ENCODE measurements around the gene TMEM150C. TPM values are rescaled to one million over a fixed set of nuclear protein-coding genes. Genes with fewer than 3 reads are reported as not detected.
"Not testable (repeated sequence)": the region's sequence is repeated elsewhere in the genome, so short reads cannot be mapped to it uniquely, and the experiment has no call there.

TMEM150C gene
- polyA plus RNA-seq, 1 donor from 2014 or later = 4.9 TPM

- Histone ChIP-seq H3K9me3 (ENCODE audit: low read length) (no peaks in the 10 kb centered on the region), H3K27me3 (ENCODE audit: insufficient read depth, low read depth, low read length) (no peaks in the 10 kb centered on the region), H3K4me2 (ENCODE audit: low read length) (no peak overlapping the region), H3K9me2 (ENCODE audit: insufficient read depth, low read length) (no peaks in the 10 kb centered on the region), H3K9ac (ENCODE audit: low read length) (no peak overlapping the region), H3K27ac (ENCODE audit: low read length) (no peak overlapping the region), H2AFZ (ENCODE audit: low read depth, low read length) (no peak overlapping the region), H3F3A (ENCODE audit: insufficient read depth, low read length, poor library complexity, severe bottlenecking) (no peaks in the 10 kb centered on the region), H4K20me1 (ENCODE audit: insufficient read depth) (no peaks in the 10 kb centered on the region), H3K36me3 (ENCODE audit: insufficient read depth, low read length) (no peaks in the 10 kb centered on the region), H3K4me3 (ENCODE audit: low read length) (no peak overlapping the region), H3K79me2 (replicated peaks; ENCODE audit: insufficient read depth, low read length) (no peaks in the 10 kb centered on the region)
- no peak for TF ChIP-seq MXI1 (conservative IDR thresholded peaks at IDR 0.05; ENCODE audit: poor library complexity, severe bottlenecking)
- TF ChIP-seq RAD21 (conservative IDR thresholded peaks at IDR 0.05) = no peak
- TF ChIP-seq SMC3 (conservative IDR thresholded peaks at IDR 0.05; ENCODE audit: poor library complexity) = no peak
Observed at GRCh38 chr4:82480771-82481505, 80.8 kb downstream of the TMEM150C start.

GRCh38 chr4:82479562-82479961 is 82.2 kb downstream of the TMEM150C start:
- no peak overlapping the region for H2AFZ ChIP-seq (ENCODE audit: low read depth, low read length)
- no peaks in the 10 kb centered on the region for H3K9me3 ChIP-seq (ENCODE audit: low read length)
- no peak for TF ChIP-seq TAF1 (IDR thresholded peaks at IDR 0.05; ENCODE audit: low read depth)
- TF ChIP-seq EZH2 (IDR thresholded peaks at IDR 0.05; ENCODE audit: borderline replicate concordance, insufficient read depth, low read length, poor library complexity, severe bottlenecking) = no peak
- TF ChIP-seq POLR2AphosphoS5 (IDR thresholded peaks at IDR 0.05) = no peak
- no peak for TF ChIP-seq MXI1 (conservative IDR thresholded peaks at IDR 0.05; ENCODE audit: poor library complexity, severe bottlenecking)
- TF ChIP-seq RAD21 (conservative IDR thresholded peaks at IDR 0.05) = no peak
- no peak for TF ChIP-seq SMC3 (conservative IDR thresholded peaks at IDR 0.05; ENCODE audit: poor library complexity)
- TF ChIP-seq CTCF (IDR thresholded peaks at IDR 0.05; ENCODE audit: poor library complexity, severe bottlenecking) = no peak
- no peak for TF ChIP-seq EP300 (conservative IDR thresholded peaks at IDR 0.05; ENCODE audit: poor library complexity, severe bottlenecking)
- no peak for TF ChIP-seq REST (IDR thresholded peaks at IDR 0.05; ENCODE audit: borderline replicate concordance)
- no peaks in the 10 kb centered on the region for H3F3A ChIP-seq (ENCODE audit: insufficient read depth, low read length, poor library complexity, severe bottlenecking)
- no peaks in the 10 kb centered on the region for H4K20me1 ChIP-seq (ENCODE audit: insufficient read depth)
- no peak overlapping the region for H3K9ac ChIP-seq (ENCODE audit: low read length)
- H3K4me2 ChIP-seq (ENCODE audit: low read length) = no peak overlapping the region
- no peaks in the 10 kb centered on the region for H3K27me3 ChIP-seq (ENCODE audit: insufficient read depth, low read depth, low read length)
- no peaks in the 10 kb centered on the region for H3K9me2 ChIP-seq (ENCODE audit: insufficient read depth, low read length)
- H3K27ac ChIP-seq (ENCODE audit: low read length) = no peak overlapping the region
- no peaks in the 10 kb centered on the region for H3K36me3 ChIP-seq (ENCODE audit: insufficient read depth, low read length)
- H3K4me3 ChIP-seq (ENCODE audit: low read length) = no peak overlapping the region
- H3K79me2 ChIP-seq (replicated peaks; ENCODE audit: insufficient read depth, low read length) = no peaks in the 10 kb centered on the region

- H3K36me3 ChIP-seq (ENCODE audit: insufficient read depth, low read length); H3K4me2 ChIP-seq (ENCODE audit: low read length); H3K79me2 ChIP-seq (replicated peaks; ENCODE audit: insufficient read depth, low read length); H4K20me1 ChIP-seq (ENCODE audit: insufficient read depth); H2AFZ ChIP-seq (ENCODE audit: low read depth, low read length); H3K27ac ChIP-seq (ENCODE audit: low read length); H3K9me3 ChIP-seq (ENCODE audit: low read length); H3K27me3 ChIP-seq (ENCODE audit: insufficient read depth, low read depth, low read length); H3K9me2 ChIP-seq (ENCODE audit: insufficient read depth, low read length); H3F3A ChIP-seq (ENCODE audit: insufficient read depth, low read length, poor library complexity, severe bottlenecking); H3K4me3 ChIP-seq (ENCODE audit: low read length); H3K9ac ChIP-seq (ENCODE audit: low read length): not testable (repeated sequence)
Observed at GRCh38 chr4:82477469-82477868, 84.3 kb downstream of the TMEM150C start.

- H3K9ac ChIP-seq (ENCODE audit: low read length); H3K4me3 ChIP-seq (ENCODE audit: low read length): not testable (repeated sequence)
Observed at GRCh38 chr4:82475931-82476330, 85.9 kb downstream of the TMEM150C start.

More at GRCh38 chr4:82475931-82476330, 85.9 kb downstream of the TMEM150C start:
- H3K9me3 ChIP-seq (ENCODE audit: low read length); H3K27ac ChIP-seq (ENCODE audit: low read length); H3K36me3 ChIP-seq (ENCODE audit: insufficient read depth, low read length); H4K20me1 ChIP-seq (ENCODE audit: insufficient read depth); H2AFZ ChIP-seq (ENCODE audit: low read depth, low read length); H3K27me3 ChIP-seq (ENCODE audit: insufficient read depth, low read depth, low read length); H3K9me2 ChIP-seq (ENCODE audit: insufficient read depth, low read length); H3F3A ChIP-seq (ENCODE audit: insufficient read depth, low read length, poor library complexity, severe bottlenecking); H3K4me2 ChIP-seq (ENCODE audit: low read length); H3K79me2 ChIP-seq (replicated peaks; ENCODE audit: insufficient read depth, low read length): not testable (repeated sequence)

All from neural cell (in vitro differentiated cells).